HCT116 (cell line): Measurements from ENCODE around the gene BTG1. TPM values are rescaled to one million over a fixed set of nuclear protein-coding genes. Genes with fewer than 3 reads are reported as not detected.

ENCODE experiments used
- ATAC-seq: fragments of 200-7000 bp; cut with Tn5 transposase; 2 replicates; pipeline ENCODE4 v1.9.1; 2020; ENCODE audit warnings: mild to moderate bottlenecking, moderate library complexity
- BruUV-seq: library from RNA; stranded (reverse); fragments of 400-500 nt; replicated peaks from 2 replicates; lab custom pipeline; 2021; lab: Mats Ljungman, UMichigan
- CTCF ChIA-PET: fragments of 300-600 bp; sonication (Branson Sonifier 250); formaldehyde crosslinking; loops from one replicate; lab custom pipeline; 2021; ENCODE audit warnings: antibody characterized with exemption; lab: Charles Lee
- POLR2A ChIA-PET: fragments of 300-600, 350-600 bp; sonication (Branson Sonifier 250); formaldehyde crosslinking; loops from one replicate; lab custom pipeline; 2021; ENCODE audit warnings: antibody characterized with exemption; lab: Charles Lee
- RAD21 ChIA-PET, 2 experiments: fragments of 300-600 bp; sonication (Branson Sonifier 250); formaldehyde crosslinking; loops; one replicate each; lab custom pipeline; 2023; ENCODE audit warnings: low total read pairs in 2 of 2; ENCODE audit not compliant: uncharacterized antibody in 2 of 2, unreplicated experiment in 2 of 2, low non-redundant PET in 1 of 2; lab: Charles Lee
- DNase-seq: peaks from one replicate; pipeline ENCODE4 v3.0.0-alpha.2; 2010; ENCODE audit warnings: low read depth, low spot score
- H2AFZ ChIP-seq: fragments of 200-600 bp; shearing (Covaris generic), sonication (generic); 2 replicates; pipeline ENCODE4 v1.6.1; 2017; ENCODE audit warnings: low read depth, mixed run types, mixed read lengths, antibody characterized with exemption, low read length; ENCODE audit not compliant: poor library complexity, severe bottlenecking
- H3K27ac ChIP-seq: 2 replicates; pipeline ENCODE4 v1.5.1; 2012; ENCODE audit warnings: low read depth, low read length
- H3K27me3 ChIP-seq: fragments of 200-600 bp; sonication (generic); 2 replicates; pipeline ENCODE4 v1.6.1; 2016; ENCODE audit warnings: mixed run types, low read length, mixed read lengths; ENCODE audit not compliant: insufficient read depth
- H3K36me3 ChIP-seq, 2 experiments: fragments of 200-500 bp in 1 of 2; fragments of 200-600 bp in 1 of 2; sonication (Bioruptor generic) in 1 of 2; sonication (generic) in 1 of 2; 2 replicates each; pipeline versions ENCODE4 v1.5.1 to v1.6.1; 2014 to 2016; ENCODE audit warnings: low read length in 2 of 2, inconsistent platforms in 1 of 2, mixed read lengths in 1 of 2, mixed run types in 1 of 2; ENCODE audit not compliant: insufficient read depth in 2 of 2, control insufficient read depth in 1 of 2
- H3K4me1 ChIP-seq, 2 experiments: fragments of 200-600 bp in 1 of 2; sonication (generic) in 1 of 2; 2 replicates each; pipeline versions ENCODE4 v1.5.1 to v1.6.1; 2012 to 2017; ENCODE audit warnings: low read length in 2 of 2, inconsistent platforms in 1 of 2, mild to moderate bottlenecking in 1 of 2, mixed read lengths in 1 of 2, mixed run types in 1 of 2, moderate library complexity in 1 of 2; ENCODE audit not compliant: insufficient read depth in 2 of 2, control insufficient read depth in 1 of 2
- H3K4me2 ChIP-seq: fragments of 200-600 bp; sonication (generic); 2 replicates; pipeline ENCODE4 v1.6.1; 2017; ENCODE audit warnings: mixed run types, low read length, mixed read lengths
- H3K4me3 ChIP-seq, 2 experiments: fragments of 200-600 bp in 1 of 2; sonication (generic) in 1 of 2; replicated peaks in 1 of 2; 2 replicates each; pipeline ENCODE4 v1.5.1; 2011 to 2016; ENCODE audit warnings: low read length in 2 of 2, control low read depth in 1 of 2, low read depth in 1 of 2, mild to moderate bottlenecking in 1 of 2, mixed read lengths in 1 of 2, mixed run types in 1 of 2
- H3K79me2 ChIP-seq: fragments of 200-600 bp; sonication (generic); 2 replicates; pipeline ENCODE4 v1.6.1; 2017; ENCODE audit warnings: mild to moderate bottlenecking, mixed run types, low read length, moderate library complexity, mixed read lengths; ENCODE audit not compliant: insufficient read depth
- H3K9ac ChIP-seq: fragments of 200-600 bp; sonication (generic); 2 replicates; pipeline ENCODE4 v1.6.1; 2016; ENCODE audit warnings: low read length, mixed read lengths
- H3K9me2 ChIP-seq: fragments of 200-600 bp; sonication (generic), shearing (Covaris generic); 2 replicates; pipeline ENCODE4 v1.6.1; 2017; ENCODE audit warnings: mixed run types, mild to moderate bottlenecking, moderate library complexity; ENCODE audit not compliant: insufficient read depth
- H3K9me3 ChIP-seq, 2 experiments: fragments of 200-500 bp in 1 of 2; fragments of 200-600 bp in 1 of 2; sonication (Bioruptor generic) in 1 of 2; sonication (generic) in 1 of 2; 2 replicates each; pipeline ENCODE4 v1.6.1; 2014 to 2017; ENCODE audit warnings: low read length in 2 of 2, mixed read lengths in 2 of 2, inconsistent platforms in 1 of 2, low read depth in 1 of 2, mild to moderate bottlenecking in 1 of 2, mixed run types in 1 of 2, moderate library complexity in 1 of 2; ENCODE audit not compliant: control insufficient read depth in 1 of 2, insufficient read depth in 1 of 2
- H4K20me1 ChIP-seq: fragments of 200-600 bp; sonication (generic), shearing (Covaris generic); 2 replicates; pipeline ENCODE4 v1.6.1; 2017; ENCODE audit warnings: mixed run types, mild to moderate bottlenecking, moderate library complexity; ENCODE audit not compliant: insufficient read depth
- CBX3 ChIP-seq: IDR thresholded peaks from 2 replicates; pipeline ENCODE4 v1.6.1; 2012; ENCODE audit warnings: low read depth
- CEBPB ChIP-seq: IDR thresholded peaks from 2 replicates; pipeline ENCODE4 v1.6.1; 2012; ENCODE audit warnings: low read depth
- EGR1 ChIP-seq: IDR thresholded peaks from 2 replicates; pipeline ENCODE4 v1.6.1; 2012; ENCODE audit warnings: low read depth
- ELF1 ChIP-seq: IDR thresholded peaks from 2 replicates; pipeline ENCODE4 v1.6.1; 2012; ENCODE audit warnings: low read depth, borderline replicate concordance
- FOSL1 ChIP-seq: IDR thresholded peaks from 2 replicates; pipeline ENCODE4 v1.6.1; 2012; ENCODE audit warnings: low read depth
- JUND ChIP-seq: IDR thresholded peaks from 2 replicates; pipeline ENCODE4 v1.6.1; 2012
- MAX ChIP-seq: IDR thresholded peaks from 2 replicates; pipeline ENCODE4 v1.6.1; 2012
- POLR2AphosphoS5 ChIP-seq: IDR thresholded peaks from 2 replicates; pipeline ENCODE4 v1.6.1; 2011; ENCODE audit warnings: mild to moderate bottlenecking, low read depth, low read length, moderate library complexity
- RAD21 ChIP-seq: IDR thresholded peaks from 2 replicates; pipeline ENCODE4 v1.6.1; 2012; ENCODE audit warnings: low read depth, mild to moderate bottlenecking
- REST ChIP-seq: IDR thresholded peaks from 2 replicates; pipeline ENCODE4 v1.6.1; 2012; ENCODE audit warnings: low read depth
- SRF ChIP-seq: IDR thresholded peaks from 2 replicates; pipeline ENCODE4 v1.6.1; 2012; ENCODE audit warnings: low read depth
- ZFX ChIP-seq: fragments of 450-650 bp; IDR thresholded peaks from 2 replicates; pipeline ENCODE4 v1.6.1; 2017
- intact Hi-C: fragments of 100-400 bp; cut with micrococcal nuclease; formaldehyde crosslinking; loops from 2 replicates; pipeline ENCODE4 v1.10.0; 2022
- total RNA-seq: library from RNA; stranded (reverse); gene quantifications from one replicate; pipeline ENCODE4 v1.2.1, GENCODE V29; 2021; ENCODE audit not compliant: unreplicated experiment
- TF ChIP-seq, protein P1 (sequence below): IDR thresholded peaks from 2 replicates; pipeline ENCODE4 v1.6.1; 2011; ENCODE audit warnings: mild to moderate bottlenecking, low read length, moderate library complexity; ENCODE audit not compliant: insufficient replicate concordance; ENCODE audit errors: extremely low read depth
- TF ChIP-seq, protein P2 (sequence below), 3 experiments: fragments of 200-600 bp in 1 of 3; sonication (generic) in 1 of 3; IDR thresholded peaks in 2 of 3; conservative IDR thresholded peaks in 1 of 3; 2 replicates each; pipeline ENCODE4 v1.5.1; 2012 to 2017; ENCODE audit warnings: low read depth in 2 of 3, low read length in 2 of 3, antibody characterized with exemption in 1 of 3, borderline replicate concordance in 1 of 3, control low read depth in 1 of 3, mild to moderate bottlenecking in 1 of 3, mixed read lengths in 1 of 3, mixed run types in 1 of 3, moderate library complexity in 1 of 3; ENCODE audit not compliant: insufficient read depth in 1 of 3

BTG1 gene
- total RNA-seq, 1 experiment from 2014 or later, result 57.3 TPM

DNA sequence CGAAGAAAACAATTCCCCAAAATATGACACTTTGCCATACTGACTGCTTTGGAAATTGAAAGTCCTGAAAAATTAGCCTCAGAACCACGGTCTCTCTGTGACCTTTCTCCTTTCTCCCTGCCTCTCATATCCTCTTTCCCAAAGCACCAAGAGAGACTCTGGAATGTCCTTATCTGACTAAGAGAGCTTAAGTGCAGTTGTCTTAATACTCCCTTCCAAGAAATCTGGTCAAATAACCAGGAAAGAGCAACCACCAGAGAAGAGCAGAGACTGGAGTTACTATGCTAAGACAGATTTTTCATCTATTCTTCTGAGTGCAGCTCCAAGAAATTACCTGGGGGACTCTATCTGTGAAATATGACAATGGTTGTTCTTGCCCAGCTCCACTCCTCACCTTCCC, 10.5 kb upstream of the BTG1 start (continued):
- no peak for TF ChIP-seq REST
- TF ChIP-seq RAD21, result no peak
- TF ChIP-seq ZFX, result no peak
- TF ChIP-seq FOSL1, result no peak
- TF ChIP-seq SRF, result no peak

DNA sequence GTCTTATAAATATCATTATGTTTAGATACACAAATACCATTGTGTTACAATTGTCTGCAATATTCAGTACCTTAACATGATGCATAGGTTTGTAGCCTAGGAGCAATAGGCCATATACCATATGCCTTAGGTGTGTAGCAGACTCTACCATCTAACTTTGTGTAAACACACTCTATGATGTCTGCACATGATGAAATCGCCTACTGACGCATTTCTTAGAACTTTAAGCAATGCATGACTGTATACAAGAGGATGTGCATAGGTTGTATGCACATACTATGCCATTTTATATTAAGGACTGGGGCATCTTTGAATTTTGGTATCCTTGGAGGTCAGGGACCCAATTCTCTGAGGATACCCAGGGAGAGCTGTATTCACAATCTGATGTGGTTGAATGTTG, 10.1 kb upstream of the BTG1 start:
- Histone ChIP-seq H3K9me3 (no peaks in the 10 kb centered on the region), H4K20me1 (no peaks in the 10 kb centered on the region), H3K4me2 (no peak overlapping the region), H3K4me1 (peaks cover 0 to 2% of the 10 kb centered on the region in 2 experiments; a peak in 1 of 4 replicates), H3K36me3 (no peaks in the 10 kb centered on the region), H3K4me3 (no peak overlapping the region), H3K27ac (no peak overlapping the region), H3K9me2 (no peaks in the 10 kb centered on the region), H2AFZ (no peak overlapping the region), H3K9ac (no peak overlapping the region), H3K27me3 (no peaks in the 10 kb centered on the region), H3K79me2 (no peaks in the 10 kb centered on the region)
- DNase-seq, result no peak
- TF ChIP-seq CEBPB (no peak), CBX3 (no peak), MAX (no peak), EGR1 (no peak), ELF1 (no peak), JUND (no peak), POLR2AphosphoS5 (no peak), REST (no peak)
- TF ChIP-seq, protein P1, sequence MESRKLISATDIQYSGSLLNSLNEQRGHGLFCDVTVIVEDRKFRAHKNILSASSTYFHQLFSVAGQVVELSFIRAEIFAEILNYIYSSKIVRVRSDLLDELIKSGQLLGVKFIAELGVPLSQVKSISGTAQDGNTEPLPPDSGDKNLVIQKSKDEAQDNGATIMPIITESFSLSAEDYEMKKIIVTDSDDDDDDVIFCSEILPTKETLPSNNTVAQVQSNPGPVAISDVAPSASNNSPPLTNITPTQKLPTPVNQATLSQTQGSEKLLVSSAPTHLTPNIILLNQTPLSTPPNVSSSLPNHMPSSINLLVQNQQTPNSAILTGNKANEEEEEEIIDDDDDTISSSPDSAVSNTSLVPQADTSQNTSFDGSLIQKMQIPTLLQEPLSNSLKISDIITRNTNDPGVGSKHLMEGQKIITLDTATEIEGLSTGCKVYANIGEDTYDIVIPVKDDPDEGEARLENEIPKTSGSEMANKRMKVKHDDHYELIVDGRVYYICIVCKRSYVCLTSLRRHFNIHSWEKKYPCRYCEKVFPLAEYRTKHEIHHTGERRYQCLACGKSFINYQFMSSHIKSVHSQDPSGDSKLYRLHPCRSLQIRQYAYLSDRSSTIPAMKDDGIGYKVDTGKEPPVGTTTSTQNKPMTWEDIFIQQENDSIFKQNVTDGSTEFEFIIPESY, result no peak
- TF ChIP-seq, protein P2, sequence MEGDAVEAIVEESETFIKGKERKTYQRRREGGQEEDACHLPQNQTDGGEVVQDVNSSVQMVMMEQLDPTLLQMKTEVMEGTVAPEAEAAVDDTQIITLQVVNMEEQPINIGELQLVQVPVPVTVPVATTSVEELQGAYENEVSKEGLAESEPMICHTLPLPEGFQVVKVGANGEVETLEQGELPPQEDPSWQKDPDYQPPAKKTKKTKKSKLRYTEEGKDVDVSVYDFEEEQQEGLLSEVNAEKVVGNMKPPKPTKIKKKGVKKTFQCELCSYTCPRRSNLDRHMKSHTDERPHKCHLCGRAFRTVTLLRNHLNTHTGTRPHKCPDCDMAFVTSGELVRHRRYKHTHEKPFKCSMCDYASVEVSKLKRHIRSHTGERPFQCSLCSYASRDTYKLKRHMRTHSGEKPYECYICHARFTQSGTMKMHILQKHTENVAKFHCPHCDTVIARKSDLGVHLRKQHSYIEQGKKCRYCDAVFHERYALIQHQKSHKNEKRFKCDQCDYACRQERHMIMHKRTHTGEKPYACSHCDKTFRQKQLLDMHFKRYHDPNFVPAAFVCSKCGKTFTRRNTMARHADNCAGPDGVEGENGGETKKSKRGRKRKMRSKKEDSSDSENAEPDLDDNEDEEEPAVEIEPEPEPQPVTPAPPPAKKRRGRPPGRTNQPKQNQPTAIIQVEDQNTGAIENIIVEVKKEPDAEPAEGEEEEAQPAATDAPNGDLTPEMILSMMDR (IDR thresholded peaks at IDR 0.05 in 2 of 3, conservative IDR thresholded peaks at IDR 0.05 in 1 of 3; ENCODE audit: borderline replicate concordance in 1 of 3, insufficient read depth in 1 of 3, low read depth in 2 of 3, low read length in 2 of 3), result no peak
- BruUV-seq, result no TSS peak
- POLR2A ChIA-PET, result interaction anchor here (1.1 kb wide), 1 partner anchor 10 kb away, joined by 4 read pairs; the partner anchor contains the start of gene BTG1
- ATAC-seq, result no peak
- RAD21 ChIA-PET, result no interaction called here
- CTCF ChIA-PET, result no interaction called here
- intact Hi-C loops, result no loop called here
